ENCODE data around the gene NR6A1. TPM values are rescaled to one million over a fixed set of nuclear protein-coding genes. Genes with fewer than 3 reads are reported as not detected.
A peak's percentile ranks its signal among the peaks of the same experiment; 100 is the strongest.

NR6A1 gene
- total RNA-seq, 1 donor from 2014 or later: 0.92 TPM

DNA sequence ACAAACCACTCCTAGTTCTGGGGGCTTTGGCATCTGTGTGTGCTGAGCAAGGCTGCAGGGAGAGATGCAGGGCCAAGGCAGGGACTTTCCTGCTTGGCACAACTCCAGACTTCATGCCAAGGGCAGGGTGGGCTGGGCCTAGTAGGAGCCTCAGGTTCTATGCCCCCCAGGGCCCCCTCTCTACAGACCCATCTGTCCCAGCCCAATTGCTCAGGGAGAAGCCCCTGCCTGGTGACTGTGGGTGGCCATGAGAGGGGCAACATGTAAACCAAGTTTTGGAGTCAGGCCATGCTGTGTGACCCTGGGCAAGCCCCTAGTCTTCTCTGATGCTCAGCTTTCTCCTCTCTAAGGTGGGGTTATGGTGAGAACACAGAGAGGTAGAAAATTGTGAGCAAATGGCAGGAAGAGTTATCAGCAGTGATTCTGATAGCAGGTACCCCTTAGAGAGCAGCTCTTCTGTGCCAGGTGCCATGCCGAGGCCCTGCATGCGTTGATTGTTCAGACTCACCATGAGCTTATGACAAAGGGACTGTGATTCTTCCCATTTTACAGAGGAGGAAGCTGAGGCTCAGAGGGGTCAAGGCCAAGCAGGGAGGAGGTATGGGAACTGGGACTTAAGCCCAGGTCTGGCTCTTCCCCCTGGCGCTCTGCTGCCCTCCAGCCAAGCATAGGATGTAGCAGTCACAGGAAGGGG lies 11.0 kb upstream of the NR6A1 start:
- Histone ChIP-seq H3K4me3 (ENCODE audit: low read depth, low read length) (no peak overlapping the region), H3K36me3 (ENCODE audit: control insufficient read depth, insufficient read depth, low read length) (no peaks in the 10 kb centered on the region), H3K27me3 (ENCODE audit: control insufficient read depth, insufficient read depth, low read length) (no peaks in the 10 kb centered on the region)
- TF ChIP-seq, protein P1, sequence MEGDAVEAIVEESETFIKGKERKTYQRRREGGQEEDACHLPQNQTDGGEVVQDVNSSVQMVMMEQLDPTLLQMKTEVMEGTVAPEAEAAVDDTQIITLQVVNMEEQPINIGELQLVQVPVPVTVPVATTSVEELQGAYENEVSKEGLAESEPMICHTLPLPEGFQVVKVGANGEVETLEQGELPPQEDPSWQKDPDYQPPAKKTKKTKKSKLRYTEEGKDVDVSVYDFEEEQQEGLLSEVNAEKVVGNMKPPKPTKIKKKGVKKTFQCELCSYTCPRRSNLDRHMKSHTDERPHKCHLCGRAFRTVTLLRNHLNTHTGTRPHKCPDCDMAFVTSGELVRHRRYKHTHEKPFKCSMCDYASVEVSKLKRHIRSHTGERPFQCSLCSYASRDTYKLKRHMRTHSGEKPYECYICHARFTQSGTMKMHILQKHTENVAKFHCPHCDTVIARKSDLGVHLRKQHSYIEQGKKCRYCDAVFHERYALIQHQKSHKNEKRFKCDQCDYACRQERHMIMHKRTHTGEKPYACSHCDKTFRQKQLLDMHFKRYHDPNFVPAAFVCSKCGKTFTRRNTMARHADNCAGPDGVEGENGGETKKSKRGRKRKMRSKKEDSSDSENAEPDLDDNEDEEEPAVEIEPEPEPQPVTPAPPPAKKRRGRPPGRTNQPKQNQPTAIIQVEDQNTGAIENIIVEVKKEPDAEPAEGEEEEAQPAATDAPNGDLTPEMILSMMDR (IDR thresholded peaks at IDR 0.05; ENCODE audit: insufficient read depth, low read length, poor library complexity, severe bottlenecking): no peak
- no peak for DNase-seq (ENCODE audit: low read depth)

DNA sequence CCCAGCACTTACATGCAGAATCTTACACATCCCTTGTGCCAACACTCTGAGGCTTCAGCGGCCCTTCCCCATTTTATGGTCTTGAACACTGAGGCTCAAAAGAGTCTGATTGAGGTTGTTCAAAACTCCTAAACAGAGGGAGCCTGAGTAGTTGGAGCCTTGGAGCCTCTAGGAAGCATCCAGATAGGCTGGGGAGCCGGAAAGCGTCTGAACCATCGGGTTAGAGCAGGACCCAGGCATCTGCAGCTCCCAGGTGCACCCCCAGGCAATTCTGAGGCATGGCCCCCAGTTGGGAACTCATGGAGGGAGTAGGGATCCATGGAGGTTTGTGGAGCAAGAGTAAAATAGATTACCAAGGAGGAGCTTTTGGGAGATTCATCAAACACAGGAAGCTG lies 9.6 kb upstream of the NR6A1 start:
- DNase-seq (ENCODE audit: low read depth): no peak
- TF ChIP-seq, protein P1 (IDR thresholded peaks at IDR 0.05; ENCODE audit: insufficient read depth, low read length, poor library complexity, severe bottlenecking): no peak
- no peaks in the 10 kb centered on the region for H3K36me3 ChIP-seq (ENCODE audit: control insufficient read depth, insufficient read depth, low read length)

DNA sequence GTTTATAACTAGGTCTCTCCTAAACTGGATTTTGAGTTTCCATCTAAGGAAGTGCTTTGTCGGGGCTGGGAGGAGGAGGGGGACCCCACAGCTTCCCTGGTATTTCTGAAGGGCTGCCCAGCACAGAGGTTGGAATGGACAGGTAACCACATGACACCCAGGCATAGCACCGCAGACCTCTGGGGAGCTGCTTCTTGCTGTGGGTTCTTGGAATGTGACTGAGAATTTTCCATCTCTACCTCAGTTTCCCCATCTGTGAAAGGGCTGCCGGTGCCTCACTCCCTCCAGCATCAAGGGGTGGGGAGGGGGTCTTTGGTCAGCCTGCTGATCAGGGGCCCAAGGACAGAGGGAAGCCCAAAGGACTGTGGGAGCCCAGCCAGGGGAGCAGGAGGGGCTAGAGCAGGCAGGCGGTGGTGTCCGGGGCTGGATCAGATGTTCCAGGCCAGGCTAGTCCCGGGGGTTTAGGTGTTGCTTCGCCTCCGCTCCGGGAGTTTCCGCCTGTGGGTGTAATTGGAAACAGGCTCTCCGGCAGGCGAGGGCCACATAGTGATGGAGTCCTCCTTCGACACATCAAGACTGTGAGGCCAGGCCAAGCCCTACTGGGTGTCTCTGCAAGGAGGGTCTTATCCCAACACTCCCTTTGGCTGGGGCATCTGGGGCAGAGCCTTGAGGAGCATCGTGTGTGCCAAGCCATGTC lies 9.1 kb upstream of the NR6A1 start:
- H3K4me3 ChIP-seq (ENCODE audit: low read depth, low read length): no peak overlapping the region
- DNase-seq (ENCODE audit: low read depth): no peak
- TF ChIP-seq, protein P1 (IDR thresholded peaks at IDR 0.05; ENCODE audit: insufficient read depth, low read length, poor library complexity, severe bottlenecking): no peak
- H3K27me3 ChIP-seq (ENCODE audit: control insufficient read depth, insufficient read depth, low read length): no peaks in the 10 kb centered on the region
- no peaks in the 10 kb centered on the region for H3K36me3 ChIP-seq (ENCODE audit: control insufficient read depth, insufficient read depth, low read length)

More for the DNA sequence above, 9.6 kb upstream of the NR6A1 start:
- H3K27me3 ChIP-seq (ENCODE audit: control insufficient read depth, insufficient read depth, low read length): no peaks in the 10 kb centered on the region
- no peak overlapping the region for H3K4me3 ChIP-seq (ENCODE audit: low read depth, low read length)

DNA sequence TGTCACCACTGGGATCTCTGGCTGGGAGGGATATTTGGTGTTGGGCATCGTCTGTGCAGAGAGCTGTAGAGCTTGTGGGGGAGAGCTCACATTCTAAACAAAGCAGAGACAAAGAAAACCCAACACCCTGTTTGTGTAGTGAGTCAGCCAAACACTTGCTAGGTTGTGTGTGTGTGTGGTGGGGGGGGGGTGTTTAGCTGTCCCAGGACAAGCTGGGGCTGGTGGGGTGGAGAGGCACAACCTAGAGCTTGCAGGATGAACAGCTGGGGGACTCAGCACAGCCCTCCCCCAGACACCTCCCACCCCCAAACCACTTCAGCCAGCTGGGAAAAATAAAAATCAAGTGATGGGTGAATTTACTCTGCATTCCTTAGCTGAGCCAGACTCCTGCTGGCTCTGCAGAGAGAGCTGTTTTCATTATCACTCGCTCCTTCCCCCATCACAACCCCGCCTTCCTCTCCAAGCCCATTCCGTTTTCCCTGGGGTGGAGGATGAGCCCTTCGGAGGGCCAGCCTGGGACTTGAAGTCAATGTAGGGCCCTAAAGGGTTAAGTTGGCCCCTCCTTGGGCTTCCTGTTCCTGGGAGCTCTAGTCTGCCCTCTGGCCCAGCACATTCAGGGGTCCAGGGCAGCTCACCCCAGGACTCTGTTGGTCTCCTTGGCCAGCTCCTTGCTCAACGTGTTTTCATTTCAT lies 8.4 kb upstream of the NR6A1 start:
- TF ChIP-seq, protein P1 (IDR thresholded peaks at IDR 0.05; ENCODE audit: insufficient read depth, low read length, poor library complexity, severe bottlenecking): no peak
- Histone ChIP-seq H3K4me3 (ENCODE audit: low read depth, low read length) (no peak overlapping the region), H3K36me3 (ENCODE audit: control insufficient read depth, insufficient read depth, low read length) (no peaks in the 10 kb centered on the region), H3K27me3 (ENCODE audit: control insufficient read depth, insufficient read depth, low read length) (no peaks in the 10 kb centered on the region)
- DNase-seq (ENCODE audit: low read depth): peak; percentile 87

DNA sequence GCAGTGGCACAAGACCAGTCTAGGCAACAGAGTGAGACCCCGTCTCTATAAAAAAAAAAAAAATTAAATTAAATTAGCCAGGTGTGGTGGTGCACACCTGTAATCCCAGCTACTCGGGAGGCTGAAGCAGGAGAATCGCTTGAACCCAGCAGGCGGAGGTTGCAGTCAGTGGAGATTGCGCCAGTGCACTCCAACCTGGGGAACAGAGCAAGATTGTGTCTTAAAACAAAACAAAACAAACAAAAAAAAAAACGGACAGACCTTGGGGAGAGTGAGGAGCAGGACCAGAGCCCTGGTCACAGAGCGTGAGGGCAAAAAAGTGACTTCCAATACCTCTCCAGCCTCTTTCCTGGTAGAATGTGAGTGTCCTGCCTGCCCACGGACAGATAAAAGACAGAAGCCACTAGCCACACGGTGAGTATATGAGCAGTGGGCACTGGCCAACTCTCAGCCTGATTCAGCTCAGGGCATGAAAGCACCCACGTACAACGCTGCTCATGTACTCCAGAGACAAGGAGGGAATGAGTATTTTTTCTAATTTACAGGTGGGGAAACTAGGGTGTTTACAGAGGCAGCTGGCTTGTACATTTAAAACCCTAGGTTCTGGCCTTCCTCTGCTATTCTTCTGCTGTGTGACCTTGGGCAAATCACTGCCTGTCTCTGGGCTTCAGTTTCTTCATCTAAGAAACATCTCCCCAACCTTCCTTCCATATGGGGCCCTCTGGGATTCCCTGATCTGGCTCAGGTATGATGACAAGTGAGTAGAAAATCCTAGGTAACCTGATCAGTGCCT lies 7.7 kb upstream of the NR6A1 start:
- TF ChIP-seq, protein P1 (IDR thresholded peaks at IDR 0.05; ENCODE audit: insufficient read depth, low read length, poor library complexity, severe bottlenecking): no peak

More for the DNA sequence above, 7.7 kb upstream of the NR6A1 start:
- no peak overlapping the region for H3K4me3 ChIP-seq (ENCODE audit: low read depth, low read length)
- no peaks in the 10 kb centered on the region for H3K27me3 ChIP-seq (ENCODE audit: control insufficient read depth, insufficient read depth, low read length)
- no peak for DNase-seq (ENCODE audit: low read depth)
- no peaks in the 10 kb centered on the region for H3K36me3 ChIP-seq (ENCODE audit: control insufficient read depth, insufficient read depth, low read length)
